ENCODE data around the gene RHCE. TPM values are rescaled to one million over a fixed set of nuclear protein-coding genes. Genes with fewer than 3 reads are reported as not detected.

Gene RHCE
- total and polyA plus RNA-seq, 2 of the 8 experiments (the other 6 are each of a cell fraction or from before 2014, with no cell fraction given): 0.23 to 0.50 TPM

GRCh38 chr1:25347556-25347955 is 73.1 kb downstream of the RHCE start:
- no peak for FAIRE-seq
- Histone ChIP-seq H3K79me2 (ENCODE audit: control insufficient read depth in 1 of 2, insufficient read depth in 2 of 2, low read length in 2 of 2) (peaks cover 0 to 24% of the 10 kb centered on the region in 2 experiments; a peak in 2 of 4 replicates), H3K23ac (ENCODE audit: insufficient read length) (no peak overlapping the region), H3K56ac (replicated peaks; ENCODE audit: insufficient read length, low read depth, low read length) (no peak overlapping the region), H3K18ac (ENCODE audit: extremely low read depth, low read length) (no peak overlapping the region), H3K9me3 (ENCODE audit: insufficient read depth in 2 of 2, low read depth in 1 of 2, low read length in 1 of 2) (no peaks in the 10 kb centered on the region), H4K8ac (ENCODE audit: extremely low read depth, insufficient read depth, low read length) (no peak overlapping the region), H2AK5ac (ENCODE audit: low read depth, low read length) (no peak overlapping the region), H3K23me2 (ENCODE audit: low read depth, low read length) (no peaks in the 10 kb centered on the region), H3K9ac (replicated peaks in 1 of 4; ENCODE audit: extremely low read depth in 1 of 4, low read depth in 3 of 4, low read length in 3 of 4) (no peak overlapping the region), H2BK120ac (replicated peaks; ENCODE audit: low read depth, low read length) (no peak overlapping the region), H3K4me3 (ENCODE audit: extremely low read depth in 1 of 4, insufficient read depth in 2 of 4, low read depth in 3 of 4, low read length in 4 of 4) (no peak overlapping the region), H3K14ac (ENCODE audit: insufficient read length) (no peak overlapping the region), H4K20me1 (replicated peaks in 1 of 2; ENCODE audit: control insufficient read depth in 1 of 2, insufficient read depth in 2 of 2, low read length in 2 of 2) (peaks cover 3 to 5% of the 10 kb centered on the region in 2 experiments), H3K27me3 (replicated peaks in 1 of 4; ENCODE audit: control insufficient read depth in 3 of 4, extremely low read depth in 1 of 4, insufficient read depth in 3 of 4, low read length in 3 of 4) (no peaks in the 10 kb centered on the region), H3K4ac (replicated peaks; ENCODE audit: insufficient read length, low read depth, low read length) (no peak overlapping the region), H3K79me1 (ENCODE audit: low read depth, low read length) (0 out of 2 replicates have a peak, but pooled peaks cover 2% of the 10 kb centered on the region), H3K27ac (ENCODE audit: low read depth, low read length) (no peak overlapping the region), H3K4me1 (replicated peaks in 1 of 4; ENCODE audit: control insufficient read depth in 3 of 4, insufficient read depth in 4 of 4, low read length in 3 of 4) (no peaks in the 10 kb centered on the region), H4K91ac (replicated peaks; ENCODE audit: insufficient read length, low read length) (no peak overlapping the region), H2BK20ac (ENCODE audit: low read length) (no peak overlapping the region), H3K4me2 (ENCODE audit: insufficient read depth in 1 of 2, low read depth in 2 of 2, low read length in 2 of 2) (no peak overlapping the region), H2BK15ac (ENCODE audit: low read length) (no peak overlapping the region), H4K5ac (ENCODE audit: insufficient read length, low read depth, low read length) (no peak overlapping the region), H2AFZ (ENCODE audit: low read length) (no peak overlapping the region), H3K36me3 (ENCODE audit: control insufficient read depth in 2 of 4, insufficient read depth in 4 of 4, low read length in 3 of 4) (peaks cover 3 to 31% (median 11%) of the 10 kb centered on the region in 4 experiments; a peak in 4 of 8 replicates), H2BK12ac (ENCODE audit: low read depth, low read length) (no peak overlapping the region), H2BK5ac (ENCODE audit: low read depth, low read length) (no peak overlapping the region)
- 85% methylated on average over 2 of the region's 2 CpGs; no CpG with 5 or more reads in 1 of the 2 experiments for WGBS, 2 experiments (ENCODE audit: extremely low coverage in 1 of 2, insufficient coverage in 1 of 2, insufficient read length in 1 of 2, insufficient replicate concordance in 2 of 2, low coverage in 1 of 2, low lambda C conversion rate in 2 of 2, missing lambda C conversion rate in 1 of 2)
- no peak for DNase-seq (ENCODE audit: low read depth in 1 of 2, low spot score in 2 of 2)
- CTCF ChIA-PET (ENCODE audit: partially characterized antibody): no interaction called here
- TF ChIP-seq JUND (IDR thresholded peaks at IDR 0.05; ENCODE audit: low read length): no peak
- TF ChIP-seq POLR2A (IDR thresholded peaks at IDR 0.05; ENCODE audit: control extremely low read depth in 1 of 2, low read depth in 2 of 2, low read length in 2 of 2): no peak
- TF ChIP-seq HDAC6 (IDR thresholded peaks at IDR 0.05; ENCODE audit: low read depth, low read length): no peak
- TF ChIP-seq GABPA (IDR thresholded peaks at IDR 0.05; ENCODE audit: borderline replicate concordance, insufficient read depth, low read length): no peak
- POLR2A ChIA-PET (ENCODE audit: partially characterized antibody): no interaction called here

All from H1 (cell line).